RPMI7951 (cell line): ENCODE data around the gene SERP1. TPM values are rescaled to one million over a fixed set of nuclear protein-coding genes. Genes with fewer than 3 reads are reported as not detected.

Source experiments
- DNase-seq: peaks from one replicate; pipeline ENCODE4 v3.0.0-alpha.2; 2012; ENCODE audit warnings: low read depth
- total RNA-seq: library from RNA; depleted of rRNA; stranded (reverse); fragments of >200 nt; shearing (Covaris generic); gene quantifications from 2 replicates; pipeline ENCODE4 v1.2.3, GENCODE V29; 2014; rRNA removed

The SERP1 gene
- total RNA-seq = 178 and 187 TPM in 2 replicates

DNA sequence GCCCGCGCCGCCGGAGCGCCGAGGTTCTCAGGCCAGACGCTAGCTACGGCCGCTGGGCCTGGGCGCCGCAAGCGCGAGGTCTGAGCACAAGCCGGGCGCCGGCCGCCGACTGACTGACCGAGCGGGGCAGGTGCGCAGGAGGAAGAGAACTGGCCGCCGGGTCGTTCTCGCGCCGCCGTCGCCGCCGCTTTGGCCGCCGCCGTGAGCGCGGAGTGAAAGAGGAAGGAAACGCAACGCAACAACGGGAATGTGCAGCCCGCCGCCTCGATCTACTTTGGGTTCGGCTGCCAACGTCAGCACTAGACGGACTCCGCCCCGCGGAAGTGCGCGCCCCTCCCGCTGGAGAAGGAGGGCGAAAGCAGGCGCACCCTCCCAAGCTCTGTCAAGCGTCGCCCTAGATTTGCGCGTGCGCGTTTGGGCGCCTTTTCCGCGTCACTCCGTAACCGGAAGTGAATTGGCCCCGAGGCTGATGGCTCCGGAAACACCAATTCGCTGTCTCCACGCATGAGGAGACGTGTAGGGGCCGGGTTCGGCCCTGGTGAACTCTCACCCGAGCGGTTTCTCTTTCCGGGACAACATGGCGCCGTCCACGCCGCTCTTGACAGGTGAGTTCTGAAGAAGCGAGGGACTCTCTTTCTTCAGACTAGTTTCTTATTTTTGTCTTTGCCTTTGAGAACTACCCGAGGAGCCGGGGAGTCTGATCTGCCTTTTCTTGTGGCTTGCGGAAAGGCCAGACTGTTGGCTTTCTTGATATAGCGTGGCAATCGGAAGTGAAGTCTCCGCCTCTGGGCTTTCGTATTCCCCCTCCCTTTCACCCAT, at the start of gene SERP1, which contains the start of gene EIF2A:
Gene SERP1, minus strand, starts transcription at position 271 of the 819 bp plus-strand sequence. CDS start 361 bp downstream, outside the sequence.
Gene EIF2A, plus strand, starts transcription at position 562 of the 819 bp plus-strand sequence. Its CDS starts 16 bp downstream, at position 578.
- peak; percentile 99 for DNase-seq

DNA sequence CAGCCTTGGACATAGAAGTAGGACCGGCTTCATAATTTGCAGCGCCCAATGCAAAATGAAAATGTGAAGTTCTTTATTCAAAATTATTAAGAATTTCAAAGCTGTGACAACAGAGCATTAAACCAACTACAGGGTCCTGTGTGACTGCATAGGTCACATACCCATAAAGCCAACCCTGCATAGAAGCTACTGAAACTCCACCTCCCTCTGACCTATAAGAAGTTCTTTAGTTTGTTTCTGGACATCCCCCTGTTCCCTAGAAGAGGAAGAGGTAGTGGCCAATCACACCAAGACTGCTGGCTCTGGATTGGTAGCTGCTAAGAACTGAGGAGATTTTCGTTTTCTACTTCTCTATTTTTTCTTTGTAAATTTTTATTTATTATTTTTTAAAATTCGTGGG, 47.9 kb upstream of the SERP1 start:
- no peak for DNase-seq

DNA sequence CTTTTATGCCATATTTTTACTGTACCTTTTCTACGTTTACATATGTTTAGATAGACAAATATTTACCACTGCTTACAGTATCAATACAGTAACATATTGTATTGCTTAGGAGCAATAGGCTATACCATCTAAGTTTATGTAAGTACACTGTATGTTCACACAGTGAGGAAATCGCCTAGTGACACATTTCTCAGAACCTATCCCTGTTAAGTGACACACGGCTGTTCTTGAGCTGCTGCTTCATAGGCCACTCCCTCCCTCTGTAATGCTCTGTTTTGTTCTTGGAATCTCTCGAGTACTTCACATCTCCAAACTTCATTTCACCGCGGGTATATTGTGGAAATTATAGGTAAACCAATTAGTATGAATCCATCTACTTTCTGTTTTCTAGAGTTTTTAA, 43.5 kb upstream of the SERP1 start:
- no peak for DNase-seq

DNA sequence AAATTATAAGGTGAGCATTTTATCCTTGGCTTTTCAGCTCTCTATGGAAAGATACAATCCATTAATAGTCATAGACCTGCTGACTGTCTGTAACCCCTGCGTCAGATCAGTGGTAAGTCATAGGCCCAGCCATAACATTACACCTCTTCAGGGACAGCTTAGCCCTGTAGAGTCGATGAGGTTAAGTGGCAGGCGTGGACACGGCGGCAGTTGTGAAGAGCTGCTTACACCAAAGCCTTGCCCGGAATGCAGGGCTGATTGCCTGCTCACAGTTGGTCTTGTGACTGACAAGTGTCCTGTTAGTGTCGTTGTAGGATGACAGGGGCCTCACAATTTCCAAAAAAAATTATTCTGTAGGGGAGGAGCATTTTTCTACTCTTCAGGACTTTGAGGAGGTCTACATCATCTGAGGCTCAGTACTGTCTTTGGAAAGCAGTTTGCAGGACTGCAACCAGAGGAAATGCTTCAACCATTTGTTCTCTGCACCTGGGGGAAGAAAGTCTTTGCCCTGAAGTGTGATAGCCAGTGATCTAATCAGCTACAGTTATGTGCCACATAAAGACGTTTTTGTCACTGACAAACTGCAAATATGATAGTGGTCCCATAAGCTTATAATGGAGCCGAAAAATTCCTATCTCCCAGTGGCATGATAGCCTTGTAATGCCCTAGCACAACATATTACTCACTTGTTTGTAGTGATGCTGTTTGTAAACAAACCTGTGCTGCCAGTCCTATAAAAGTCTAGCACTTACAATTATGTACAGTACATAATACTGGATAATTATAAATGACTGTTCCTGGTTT, 41.9 kb upstream of the SERP1 start:
- no peak for DNase-seq

DNA sequence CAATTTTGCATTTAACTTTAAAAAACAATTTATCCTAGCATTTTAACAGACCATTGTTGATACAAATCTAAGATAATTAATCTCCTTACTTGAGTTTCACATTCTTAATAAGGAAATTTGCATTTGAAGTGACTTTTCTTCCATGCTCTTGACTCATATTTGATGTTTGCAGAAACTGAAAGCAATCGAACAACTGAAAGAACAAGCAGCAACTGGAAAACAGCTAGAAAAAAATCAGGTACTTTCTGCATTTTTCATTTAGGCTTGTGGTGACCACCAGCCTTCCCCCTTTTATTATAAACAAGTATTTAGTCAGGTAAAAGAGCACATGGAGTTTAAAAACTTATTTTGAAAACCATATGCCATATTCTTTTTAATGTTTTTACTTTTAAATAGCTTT, 36.7 kb upstream of the SERP1 start:
- DNase-seq = no peak

DNA sequence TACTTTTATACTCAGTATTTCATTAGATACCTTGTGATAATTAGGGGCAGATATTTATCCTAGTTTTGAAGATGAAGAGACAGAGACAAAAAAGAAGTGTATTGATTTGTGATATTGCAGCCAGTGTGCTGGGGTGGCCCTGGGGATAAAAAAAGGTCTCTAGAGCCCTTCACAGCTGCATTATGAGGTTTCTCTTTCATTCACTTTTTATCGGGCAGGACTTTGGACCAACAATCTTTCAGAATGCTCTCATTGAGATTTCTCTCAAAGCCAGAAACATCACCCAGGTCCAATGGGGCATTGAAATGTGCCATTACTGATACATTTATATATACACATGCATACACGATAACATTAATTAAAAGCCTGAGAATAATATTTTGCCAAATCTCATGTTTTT, 36.3 kb upstream of the SERP1 start:
- no peak for DNase-seq

DNA sequence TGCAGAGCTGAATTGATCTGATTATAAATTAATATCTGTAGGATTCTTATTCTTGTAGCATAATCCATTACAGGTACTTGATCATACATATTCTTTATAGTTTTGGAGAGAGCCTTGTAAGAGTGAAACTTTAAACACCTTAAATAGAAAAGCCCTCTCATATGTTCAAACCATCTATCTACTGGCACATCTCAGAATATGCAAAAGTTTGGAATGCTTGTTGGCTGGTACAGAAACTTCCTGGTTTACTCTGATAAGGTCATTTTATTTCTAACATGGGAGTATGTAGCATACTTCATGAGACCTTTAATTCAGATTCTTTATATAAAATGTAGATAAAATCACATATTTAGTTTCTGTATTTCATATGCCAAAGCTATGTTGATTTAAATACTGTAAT, 34.9 kb upstream of the SERP1 start:
- DNase-seq = no peak

DNA sequence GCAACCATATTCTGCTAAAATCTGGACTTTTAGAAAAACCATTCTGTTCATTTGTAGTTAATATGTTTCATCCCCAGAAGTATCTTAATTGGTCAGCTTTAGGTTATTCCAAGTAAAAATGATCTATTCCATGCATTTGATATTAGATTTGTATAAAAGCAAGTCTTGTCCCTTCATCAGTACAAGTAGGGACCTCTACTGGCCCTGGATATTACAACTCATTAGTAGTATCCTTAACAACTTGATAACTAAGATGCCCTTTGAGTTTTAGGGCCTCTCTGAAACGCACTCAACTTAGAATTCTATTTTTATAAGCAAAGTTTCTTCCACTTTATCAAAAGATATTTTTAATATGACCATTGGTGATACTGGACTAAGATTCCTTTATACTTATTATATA, 31.6 kb upstream of the SERP1 start:
- no peak for DNase-seq

DNA sequence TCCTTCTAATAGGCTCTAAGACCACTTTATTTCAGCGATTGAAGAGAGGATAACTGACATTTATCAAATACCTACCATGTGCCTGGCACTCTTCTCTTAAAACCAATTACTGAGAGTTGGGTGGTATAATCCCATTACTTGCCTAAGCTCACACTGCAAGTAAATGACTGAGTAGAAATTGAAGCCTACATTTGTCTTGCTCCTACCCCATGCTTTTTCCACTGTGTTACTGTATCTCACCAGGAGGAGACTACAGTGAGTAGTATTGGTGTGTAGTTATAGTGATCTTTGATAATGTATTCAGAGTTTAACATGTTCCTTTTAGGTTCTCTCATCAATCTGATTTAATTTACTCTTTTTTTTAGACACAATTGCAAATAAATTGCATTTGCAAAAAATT, 21.0 kb upstream of the SERP1 start:
- no peak for DNase-seq

DNA sequence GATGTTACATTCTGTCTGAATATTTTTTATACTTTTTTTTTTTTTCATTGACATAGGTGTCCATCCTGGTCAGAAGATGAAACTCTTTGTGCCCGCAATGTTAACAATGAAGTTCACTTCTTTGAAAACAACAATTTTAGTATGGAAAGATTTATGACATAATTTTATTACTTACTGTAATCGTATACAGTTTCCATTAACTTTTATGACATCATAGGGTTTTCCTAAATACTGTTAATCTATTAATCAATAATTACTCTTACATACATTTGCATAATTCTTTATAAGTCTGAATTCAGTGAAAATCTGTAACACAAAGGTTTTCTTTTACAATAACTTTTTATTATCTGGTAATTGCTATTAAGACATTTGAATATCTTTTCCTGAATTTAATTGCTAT, 17.9 kb upstream of the SERP1 start:
- no peak for DNase-seq

DNA sequence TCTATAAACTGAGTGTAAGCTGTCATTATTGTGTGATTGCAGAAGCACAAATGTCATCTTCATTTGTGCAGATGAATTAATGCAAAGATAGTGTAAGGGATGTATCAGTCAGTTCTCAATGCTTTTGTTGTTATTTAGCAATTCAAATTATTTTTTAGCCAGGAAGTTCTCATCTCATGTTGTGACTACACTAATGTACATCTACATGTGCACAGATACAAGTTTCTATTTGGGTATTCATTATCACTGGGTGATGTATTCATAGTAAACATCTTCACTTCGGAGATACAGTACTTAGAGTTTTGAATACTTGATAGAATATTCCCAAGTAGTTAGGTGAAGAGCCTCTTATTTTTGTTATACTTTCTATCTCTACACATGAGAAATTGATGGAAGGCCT, 11.4 kb upstream of the SERP1 start:
- DNase-seq = no peak

DNA sequence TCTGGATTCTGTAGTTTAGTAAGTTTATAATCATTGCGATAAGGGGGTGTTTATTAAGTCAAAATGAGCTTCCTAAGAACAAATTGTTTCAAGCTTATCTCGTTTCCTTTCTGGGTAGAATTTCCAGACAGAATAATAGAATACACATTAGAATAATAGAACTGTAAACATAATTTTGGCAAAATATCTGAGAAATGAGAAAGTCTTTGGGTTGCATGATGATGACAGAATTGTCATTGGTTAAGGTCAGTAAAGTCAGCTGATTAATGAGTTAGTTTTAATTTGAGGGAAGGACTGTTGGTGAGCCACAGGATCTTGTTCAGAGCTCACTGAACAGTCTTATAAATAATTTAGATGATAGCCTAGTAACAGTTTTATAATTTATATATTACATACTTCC, 10.5 kb upstream of the SERP1 start:
- no peak for DNase-seq

DNA sequence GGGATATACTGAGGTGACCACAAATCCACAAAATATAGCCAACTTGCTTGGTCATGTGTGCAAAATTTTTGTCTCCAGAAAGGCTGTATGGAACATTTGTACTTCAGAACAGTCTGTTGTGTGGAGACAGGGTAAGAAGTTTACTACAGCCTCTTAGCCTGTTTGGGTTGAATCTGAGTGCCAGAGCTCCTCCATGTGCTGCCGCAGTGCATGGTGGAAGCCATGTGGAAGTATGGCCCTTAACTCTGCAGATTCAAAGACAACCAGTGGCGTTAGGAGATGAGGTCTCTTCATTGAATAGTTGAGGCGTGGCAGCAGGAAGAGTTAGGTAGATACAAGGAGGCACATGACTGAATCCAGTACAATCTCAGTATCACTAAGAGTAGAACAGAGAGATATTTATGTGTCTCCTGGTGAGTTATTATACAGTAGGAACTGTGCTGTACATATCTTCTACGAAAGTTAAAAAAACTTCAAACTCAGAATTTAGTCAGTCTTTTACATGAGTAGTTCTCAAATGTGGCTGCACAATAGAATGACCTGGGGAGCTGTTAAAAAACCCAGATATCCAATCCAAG, 9.7 kb upstream of the SERP1 start:
- no peak for DNase-seq

DNA sequence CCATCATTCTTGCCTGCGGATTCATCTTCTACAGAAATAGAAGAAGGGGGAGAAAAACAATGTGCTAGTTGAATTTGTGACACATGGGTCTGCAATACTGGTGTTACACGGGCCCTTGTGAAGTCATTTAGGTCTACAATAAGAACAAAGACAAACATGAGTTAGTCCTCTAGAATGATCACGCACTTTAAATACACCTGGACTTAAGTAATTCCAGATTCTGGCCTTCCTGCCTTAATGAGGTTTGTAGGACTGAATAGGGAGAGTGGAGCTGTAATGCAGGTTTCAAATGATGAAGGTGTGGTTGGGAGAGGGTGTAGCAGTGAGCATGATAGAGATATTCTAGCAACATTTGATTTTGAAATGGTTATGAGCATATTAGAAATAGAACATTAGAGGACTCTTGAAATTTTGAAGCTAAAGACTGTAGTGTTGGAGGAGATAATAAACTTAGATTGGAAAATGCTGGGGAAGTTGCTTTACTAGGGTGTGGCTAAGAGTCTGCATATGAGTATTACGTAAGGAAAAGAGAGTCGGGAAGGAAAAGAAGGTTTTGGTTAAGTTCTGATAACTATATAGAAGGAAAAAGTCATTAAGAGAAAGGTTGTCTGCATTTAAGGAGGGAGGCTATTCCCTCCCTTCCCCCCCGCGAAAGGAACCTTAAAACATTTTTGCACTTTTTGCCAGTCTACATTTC, 897 bp upstream of the SERP1 start:
- peak; percentile 14 for DNase-seq

DNA sequence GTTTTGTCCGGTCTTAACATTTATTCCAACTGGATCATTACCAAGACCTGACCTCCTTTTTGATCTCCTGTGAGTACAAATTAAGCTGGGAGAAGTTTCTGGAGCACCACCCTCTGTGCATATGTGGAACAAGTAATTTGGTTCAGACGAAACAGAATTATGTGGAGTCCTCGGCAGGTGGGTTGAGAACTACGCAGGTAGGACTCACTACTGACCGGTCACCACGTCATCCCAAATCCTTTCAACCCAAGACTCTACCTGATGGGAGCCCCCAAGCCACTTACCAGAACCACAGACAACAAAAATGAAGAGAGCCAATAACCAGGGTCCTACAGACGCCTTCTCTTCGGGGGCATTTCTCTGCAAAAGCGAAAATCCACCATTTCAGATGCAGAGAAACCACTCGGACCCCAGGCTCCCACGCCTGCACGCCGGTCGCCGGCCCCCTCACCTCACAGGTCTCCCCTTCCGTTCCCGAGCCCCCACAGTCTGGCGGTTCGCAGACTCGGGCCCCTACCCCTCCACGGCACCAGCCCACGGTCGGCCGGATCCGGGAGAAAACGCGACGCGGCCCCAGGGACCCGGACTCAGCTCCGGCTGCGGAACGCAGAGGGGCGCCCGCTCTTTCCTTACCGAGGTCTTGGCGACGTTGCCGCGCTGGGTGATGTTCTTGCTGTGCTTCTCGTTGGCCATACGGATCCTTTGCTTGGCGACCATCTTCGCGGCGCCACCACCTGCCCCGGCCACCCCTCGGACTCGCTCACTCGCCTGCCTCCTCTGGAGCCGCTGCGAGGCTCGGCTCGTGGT, 674 bp downstream of the SERP1 start:
- DNase-seq = peak; percentile 7

DNA sequence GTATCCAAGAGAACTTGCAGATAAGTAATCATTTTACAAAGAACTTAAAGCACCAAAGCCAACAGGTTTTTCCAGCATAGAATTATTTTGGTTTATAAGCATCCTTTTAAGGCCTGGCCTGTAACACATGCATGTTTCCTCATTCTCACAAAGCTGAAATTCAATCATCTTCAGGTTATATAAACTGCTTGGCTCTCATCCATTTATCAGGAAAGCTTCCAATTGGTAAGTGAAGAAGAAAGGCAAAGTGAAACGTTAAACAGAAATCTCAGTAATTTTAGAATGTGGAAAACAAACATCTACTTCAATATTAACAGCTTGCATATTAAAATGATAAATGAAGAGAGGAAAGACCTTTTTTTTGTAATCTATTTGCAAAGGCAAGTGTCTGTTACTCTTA, 1.6 kb downstream of the SERP1 start:
- peak; percentile 28 for DNase-seq

DNA sequence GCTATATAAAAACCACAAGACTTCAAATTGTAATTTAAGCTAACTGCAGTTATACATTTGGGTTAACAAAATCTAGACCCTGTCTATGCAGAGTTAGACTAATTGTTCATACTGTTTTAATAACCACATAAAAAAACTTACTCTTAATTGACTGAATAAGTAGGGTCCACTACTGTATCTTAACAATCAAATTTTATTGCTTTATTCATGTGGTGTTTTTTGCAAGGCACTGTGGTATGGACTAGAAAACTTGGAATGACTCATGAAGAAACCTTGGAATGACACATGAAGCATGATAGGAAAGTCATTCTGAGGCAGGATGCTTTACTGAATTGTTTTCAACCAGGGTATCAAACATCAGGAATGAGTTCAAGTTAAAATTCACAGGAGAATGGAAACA, 2.3 kb downstream of the SERP1 start:
- DNase-seq = peak; percentile 63

DNA sequence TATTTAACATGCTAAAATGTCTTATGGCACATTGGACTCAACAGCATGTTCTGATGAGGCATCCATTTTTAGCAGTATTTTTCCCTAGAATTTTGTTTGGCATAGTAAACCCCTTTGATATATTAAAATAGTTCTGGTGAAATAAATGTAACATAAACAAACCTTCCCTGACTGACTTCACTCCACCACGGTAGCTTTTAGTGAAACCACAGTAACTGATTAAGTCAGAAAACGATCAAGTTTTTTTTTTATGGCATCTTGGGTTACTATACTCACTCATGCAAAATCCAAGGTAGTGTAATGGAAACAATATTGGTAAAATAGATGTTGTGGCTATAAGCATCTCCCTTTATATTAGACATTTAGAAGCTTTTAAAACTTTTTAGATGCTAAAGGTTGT, 2.8 kb downstream of the SERP1 start:
- DNase-seq = no peak

DNA sequence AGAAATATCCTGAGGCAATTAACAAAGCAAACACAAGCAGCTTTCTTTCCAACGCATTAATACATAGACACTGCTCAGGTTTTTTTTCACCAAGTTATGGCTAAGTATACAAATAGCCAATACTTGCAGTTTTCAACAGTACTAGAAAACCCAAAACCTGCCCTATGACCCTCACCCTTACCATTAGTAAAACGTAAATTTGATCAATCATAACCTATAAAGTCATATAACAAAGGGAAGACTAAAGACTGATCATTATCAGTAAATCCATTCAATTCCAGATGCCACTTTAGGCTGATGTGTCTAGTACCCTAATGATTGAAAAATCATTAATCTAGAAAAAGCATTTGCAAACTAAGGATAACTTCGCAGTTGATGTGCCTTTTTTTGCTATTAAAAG, 3.2 kb downstream of the SERP1 start:
- DNase-seq = no peak

DNA sequence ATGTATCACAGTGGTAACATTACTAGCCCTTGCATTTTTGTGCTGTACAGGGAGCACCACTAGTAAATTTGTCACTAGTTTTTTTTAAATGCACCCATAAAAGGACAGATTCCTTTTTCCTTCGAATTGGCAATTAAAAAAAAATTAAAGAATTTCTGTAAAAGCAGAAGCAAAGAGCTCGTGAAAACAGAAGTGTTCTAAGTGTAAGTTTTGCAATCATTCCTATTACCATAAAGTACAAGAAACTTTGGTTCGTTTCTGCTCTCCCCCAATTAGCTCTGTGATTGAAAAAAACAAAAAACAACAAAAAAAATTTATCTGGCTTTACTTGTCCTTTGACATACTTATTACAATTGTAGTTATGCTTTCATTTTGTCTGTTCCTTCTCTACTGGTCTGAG, 5.3 kb downstream of the SERP1 start:
- no peak for DNase-seq

DNA sequence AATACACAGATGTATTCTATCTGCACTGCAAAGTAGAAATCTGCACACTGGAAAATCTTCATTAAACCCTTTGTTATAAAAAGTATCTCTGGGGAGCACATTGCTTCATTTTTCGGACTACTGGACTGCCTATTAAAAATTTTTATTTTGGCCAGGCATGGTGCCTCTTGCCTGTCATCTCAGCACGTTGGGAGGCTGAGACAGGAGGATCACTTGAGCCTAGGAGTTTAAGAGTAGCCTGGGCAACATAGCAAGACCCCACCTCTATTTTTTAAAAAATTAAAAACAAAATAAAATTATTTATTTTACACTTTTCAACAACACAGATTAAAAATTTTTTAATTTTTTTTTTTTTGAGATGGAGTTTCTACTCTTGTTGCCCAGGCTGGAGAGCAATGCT, 6.0 kb downstream of the SERP1 start:
- no peak for DNase-seq
